Kidney (tissue), 14 donors: ENCODE results near the gene ASGR2. TPM values are rescaled to one million over a fixed set of nuclear protein-coding genes. Genes with fewer than 3 reads are reported as not detected.

ENCODE experiments used
- DNase-seq, 5 donors: peaks; one replicate each; pipeline ENCODE4 v3.0.0-alpha.2; 2013 to 2020
- FAIRE-seq: peaks from 2 replicates; lab custom pipeline; 2012; peaks lifted over from hg19 to GRCh38; lab: Jason Lieb, UNC
- H3K27ac ChIP-seq, 2 donors: one replicate each; pipeline ENCODE4 v1.7.0; 2013; ENCODE audit warnings: low read depth in 2 of 2, low read length in 2 of 2, inconsistent platforms in 1 of 2
- H3K27me3 ChIP-seq: one replicate; pipeline ENCODE4 v1.7.1; 2013; ENCODE audit warnings: low read length, inconsistent platforms; ENCODE audit not compliant: control insufficient read depth, insufficient read depth
- H3K36me3 ChIP-seq, 3 donors: one replicate each; pipeline versions ENCODE4 v1.7.0 to v1.7.1; 2013; ENCODE audit warnings: low read length in 3 of 3, control low read depth in 1 of 3, inconsistent platforms in 1 of 3; ENCODE audit not compliant: insufficient read depth in 3 of 3, control insufficient read depth in 2 of 3
- H3K4me1 ChIP-seq, 3 donors: one replicate each; pipeline versions ENCODE4 v1.7.0 to v1.7.1; 2013; ENCODE audit warnings: low read length in 3 of 3, inconsistent platforms in 1 of 3, low read depth in 1 of 3; ENCODE audit not compliant: control insufficient read depth in 2 of 3, insufficient read depth in 2 of 3
- H3K4me3 ChIP-seq, 3 donors: one replicate each; pipeline versions ENCODE4 v1.7.0 to v1.8.1; 2013; ENCODE audit warnings: low read length in 3 of 3, control low read depth in 1 of 3, inconsistent platforms in 1 of 3
- H3K9ac ChIP-seq, 3 donors: one replicate each; pipeline versions ENCODE4 v1.7.0 to v1.7.1; 2013; ENCODE audit warnings: low read length in 3 of 3, control low read depth in 1 of 3, inconsistent platforms in 1 of 3
- H3K9me3 ChIP-seq, 3 donors: one replicate each; pipeline versions ENCODE4 v1.7.0 to v1.7.1; 2013; ENCODE audit warnings: low read length in 3 of 3, control low read depth in 1 of 3, inconsistent platforms in 1 of 3; ENCODE audit not compliant: control insufficient read depth in 2 of 3, insufficient read depth in 1 of 3
- CTCF ChIP-seq: IDR thresholded peaks from 3 replicates; pipeline ENCODE4 v1.5.1; 2012; ENCODE audit warnings: mild to moderate bottlenecking, moderate library complexity, borderline replicate concordance; ENCODE audit not compliant: insufficient read depth; ENCODE audit errors: extremely low read depth
- intact Hi-C: fragments of 100-400 bp; cut with DNase I; formaldehyde crosslinking; loops from one replicate; pipeline ENCODE4 v1.11.1; 2022
- polyA plus RNA-seq: library from polyadenylated mRNA; stranded (reverse); fragments of 350-450 nt; fragmentation: Illumina TruSeq; extraction: RNeasy Lipid Tissue Mini Kit (QIAGEN cat#74804); gene quantifications from one replicate; pipeline ENCODE4 v1.2.3, GENCODE V29; 2014; ENCODE audit warnings: low read depth, low replicate concordance; ENCODE audit not compliant: insufficient read depth
- total RNA-seq: library from RNA; stranded (reverse); fragmentation: NEBNext Ultra II Directional; extraction: Animal tissue kit (Norgen Biotek cat#: 25700); gene quantifications from one replicate; pipeline ENCODE4 v1.2.1, GENCODE V29; 2021
- donor health status: control.
- donor health status: control.
- donor health status: control.
- donor health status: control.
- donor health status: control.
- donor health status: DM: yes; HTN: yes; CAD: no.
- donor health status: Normal renal cell carcinoma (clear cell type).

ASGR2 gene
- total and polyA plus RNA-seq, 2 donors from 2014 or later, result 1.2 to 1.4 TPM

GRCh38 chr17:7084088-7084487 is 30.5 kb downstream of the ASGR2 start:
- FAIRE-seq (no peak), DNase-seq (no peak)

GRCh38 chr17:7083592-7083991 is 31.0 kb downstream of the ASGR2 start:
- H3K27me3 ChIP-seq, result no peaks in the 10 kb centered on the region
- H3K36me3 ChIP-seq, result no peaks in the 10 kb centered on the region
- no peak for TF ChIP-seq CTCF
- no peak overlapping the region for H3K27ac ChIP-seq
- no peaks in the 10 kb centered on the region for H3K9me3 ChIP-seq
- FAIRE-seq (no peak), DNase-seq (no peak)
- H3K9ac ChIP-seq, result no peak overlapping the region
- intact Hi-C loops, result no loop called here
- H3K4me1 ChIP-seq, result no peaks in the 10 kb centered on the region
- H3K4me3 ChIP-seq, result no peak overlapping the region

More at GRCh38 chr17:7084088-7084487, 30.5 kb downstream of the ASGR2 start:
- intact Hi-C loops, result no loop called here
- Histone ChIP-seq H3K27me3 (no peaks in the 10 kb centered on the region), H3K27ac (no peak overlapping the region), H3K4me3 (no peak overlapping the region), H3K9me3 (no peaks in the 10 kb centered on the region), H3K4me1 (no peaks in the 10 kb centered on the region), H3K9ac (no peak overlapping the region), H3K36me3 (no peaks in the 10 kb centered on the region)
- TF ChIP-seq CTCF, result no peak

- intact Hi-C loops, result no loop called here
- DNase-seq (no peak), FAIRE-seq (no peak)
- no peak for TF ChIP-seq CTCF
- Histone ChIP-seq H3K9me3 (no peaks in the 10 kb centered on the region), H3K4me3 (no peak overlapping the region), H3K27ac (no peak overlapping the region), H3K27me3 (no peaks in the 10 kb centered on the region), H3K36me3 (no peaks in the 10 kb centered on the region), H3K4me1 (no peaks in the 10 kb centered on the region), H3K9ac (no peak overlapping the region)
Observed at GRCh38 chr17:7081341-7082062, 33.1 kb downstream of the ASGR2 start.
